DMS53 treated with DMSO at 0.1 percent for 48 hours (cell line): Measurements from ENCODE around the gene BANF2.
"Not testable (repeated sequence)": the region's sequence is repeated elsewhere in the genome, so short reads cannot be mapped to it uniquely, and the experiment has no call there.

Experiments
- DNase-seq: peaks from one replicate; lab custom pipeline; 2025; ENCODE audit not compliant: unreplicated experiment; lab: John Stamatoyannopoulos, UW

BANF2 gene

DNA sequence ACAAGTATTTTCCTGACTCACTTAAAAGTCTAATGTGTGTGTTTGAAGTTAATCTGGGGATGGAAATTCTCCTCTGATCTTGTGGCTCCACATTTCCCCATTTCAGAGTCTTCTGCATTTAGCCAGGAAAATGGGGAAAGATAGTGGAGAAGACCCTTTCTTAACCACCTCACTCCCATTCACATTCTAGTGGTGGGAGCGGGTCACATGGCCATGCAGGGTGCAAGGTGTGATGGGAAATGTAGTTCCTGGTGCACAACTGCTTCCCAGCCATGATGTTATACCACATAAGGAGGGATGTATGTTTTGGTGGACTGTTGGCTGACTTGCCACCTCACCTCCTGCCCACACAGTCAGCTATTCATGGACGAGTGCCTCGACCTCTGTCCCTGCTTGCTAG is 61.8 kb downstream of the BANF2 start:
- no peak for DNase-seq

DNA sequence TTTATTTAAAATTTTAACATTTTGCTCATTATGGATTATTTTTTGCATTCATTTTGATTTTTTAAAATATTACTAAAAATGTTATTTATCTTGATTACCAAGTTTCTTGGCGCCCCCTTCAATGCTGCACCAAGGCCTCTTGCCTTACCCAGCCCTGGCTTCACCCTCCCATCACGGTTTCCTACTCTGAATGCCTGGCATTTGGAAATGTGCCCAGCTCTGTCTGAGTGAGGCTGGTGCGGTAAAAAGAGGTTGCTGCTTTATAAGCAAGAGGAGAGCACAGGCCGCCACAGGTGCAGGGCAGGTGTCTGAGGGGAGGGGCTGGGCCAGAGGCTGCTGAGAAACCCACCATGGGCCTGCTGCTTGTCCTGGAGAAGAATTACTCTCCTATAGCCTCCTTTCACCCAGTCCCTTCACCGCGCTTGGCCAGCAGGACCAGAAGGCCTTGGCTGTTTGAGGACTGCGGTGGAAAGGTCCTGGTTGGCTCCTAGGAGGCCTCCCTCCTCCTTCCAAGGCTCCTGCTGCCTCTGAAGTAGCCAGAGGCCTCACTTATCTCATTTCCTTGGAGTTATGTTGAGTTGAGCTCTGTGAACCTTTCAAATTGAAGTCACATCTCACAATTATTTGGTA is 62.6 kb downstream of the BANF2 start:
- DNase-seq = no peak

DNA sequence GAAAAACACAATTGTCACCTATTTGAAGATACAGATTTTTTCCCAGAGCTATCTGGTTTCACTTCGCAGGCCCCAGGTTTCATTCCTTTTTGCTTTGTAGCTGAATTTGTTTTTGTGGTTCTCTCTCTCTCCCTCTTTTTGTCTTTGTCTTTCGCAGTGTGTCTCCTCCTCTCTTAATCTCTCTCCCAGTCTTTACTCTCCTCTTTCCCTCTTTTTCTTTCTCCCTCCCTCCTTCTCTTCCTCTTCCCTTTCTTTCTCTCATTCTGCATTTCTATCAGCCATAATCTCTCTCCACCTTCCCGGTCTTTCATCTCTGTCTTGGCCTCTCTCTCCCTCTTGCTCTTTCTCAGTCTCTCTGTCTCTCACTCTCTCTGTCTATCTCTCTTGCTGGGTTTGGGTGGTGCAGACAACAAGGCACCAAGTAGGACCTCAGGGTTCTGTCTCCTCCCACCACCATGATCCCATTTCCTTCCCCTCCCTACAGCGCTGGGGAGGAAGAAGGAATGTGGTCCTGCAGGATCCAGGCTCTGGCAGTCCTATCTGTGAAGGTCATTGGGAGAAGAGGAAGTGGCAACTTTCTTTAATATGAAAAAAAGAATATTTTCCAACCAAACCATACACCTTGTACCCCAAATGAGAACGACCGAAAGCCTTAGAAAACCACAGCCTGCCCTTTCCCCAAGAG is 63.2 kb downstream of the BANF2 start:
- no peak for DNase-seq

DNA sequence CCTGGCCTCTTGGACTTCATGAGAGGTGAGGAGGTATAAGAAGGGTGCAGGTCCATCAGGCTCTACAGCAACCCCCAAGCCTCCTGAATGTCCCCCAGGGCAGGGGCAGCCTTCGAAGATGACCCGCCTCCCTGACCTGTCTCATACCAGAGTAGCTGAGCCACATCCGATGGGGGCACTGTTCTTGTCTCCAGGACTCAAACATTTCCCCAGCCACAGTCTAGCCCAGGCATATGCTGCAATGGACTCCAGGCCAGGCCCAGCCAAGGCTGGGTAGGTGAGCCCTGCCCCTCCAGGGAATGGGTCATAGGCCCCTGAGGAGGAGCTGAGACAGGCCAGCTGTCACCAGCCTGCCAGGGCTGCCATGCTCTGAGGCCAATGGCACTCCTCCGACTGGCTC is 65.3 kb downstream of the BANF2 start:
- no peak for DNase-seq

GRCh38 chr20:17765584-17765983 is 65.8 kb downstream of the BANF2 start:
- no peak for DNase-seq

- no peak for DNase-seq
Observed at GRCh38 chr20:17766226-17766625, 66.5 kb downstream of the BANF2 start.

- no peak for DNase-seq
Observed at GRCh38 chr20:17767624-17768023, 67.9 kb downstream of the BANF2 start.

DNA sequence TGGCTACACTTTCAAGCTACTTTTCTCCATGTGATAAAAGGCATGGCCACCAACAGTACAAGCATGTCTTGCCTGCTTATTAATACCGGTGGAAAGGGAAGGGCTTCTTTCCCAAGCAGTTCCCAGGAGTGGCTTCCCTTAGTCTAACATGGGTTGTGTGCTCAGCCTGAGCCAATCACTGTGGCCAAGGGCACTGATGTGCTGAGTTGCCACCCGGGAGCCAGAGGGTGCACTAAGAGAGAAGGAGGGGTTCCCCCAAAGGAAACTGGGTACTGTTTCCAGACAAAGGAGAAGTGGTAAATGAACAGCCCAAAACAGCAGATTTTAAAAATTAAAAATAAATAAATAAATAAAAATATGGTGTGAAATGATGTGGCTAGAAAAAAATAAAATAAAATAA is 68.5 kb downstream of the BANF2 start:
- no peak for DNase-seq

DNA sequence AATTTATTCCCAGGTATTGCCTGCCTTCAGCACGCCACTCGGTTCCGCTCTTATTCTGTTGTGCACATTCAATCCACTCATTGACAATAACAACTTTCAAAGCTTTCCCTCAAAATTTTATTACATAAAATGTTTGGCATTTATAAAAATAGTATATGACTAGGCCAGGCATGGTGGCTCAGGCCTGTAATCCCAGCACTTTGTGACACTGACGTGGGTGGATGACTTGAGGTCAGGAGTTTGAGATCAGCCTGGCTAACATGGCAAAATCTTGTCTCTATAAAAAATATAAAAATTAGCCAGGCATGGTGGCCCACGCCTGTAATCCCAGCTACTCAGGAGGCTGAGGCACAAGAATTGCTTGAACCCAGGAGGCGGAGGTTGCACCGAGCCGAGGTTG is 70.0 kb downstream of the BANF2 start:
- not testable (repeated sequence) for DNase-seq

DNA sequence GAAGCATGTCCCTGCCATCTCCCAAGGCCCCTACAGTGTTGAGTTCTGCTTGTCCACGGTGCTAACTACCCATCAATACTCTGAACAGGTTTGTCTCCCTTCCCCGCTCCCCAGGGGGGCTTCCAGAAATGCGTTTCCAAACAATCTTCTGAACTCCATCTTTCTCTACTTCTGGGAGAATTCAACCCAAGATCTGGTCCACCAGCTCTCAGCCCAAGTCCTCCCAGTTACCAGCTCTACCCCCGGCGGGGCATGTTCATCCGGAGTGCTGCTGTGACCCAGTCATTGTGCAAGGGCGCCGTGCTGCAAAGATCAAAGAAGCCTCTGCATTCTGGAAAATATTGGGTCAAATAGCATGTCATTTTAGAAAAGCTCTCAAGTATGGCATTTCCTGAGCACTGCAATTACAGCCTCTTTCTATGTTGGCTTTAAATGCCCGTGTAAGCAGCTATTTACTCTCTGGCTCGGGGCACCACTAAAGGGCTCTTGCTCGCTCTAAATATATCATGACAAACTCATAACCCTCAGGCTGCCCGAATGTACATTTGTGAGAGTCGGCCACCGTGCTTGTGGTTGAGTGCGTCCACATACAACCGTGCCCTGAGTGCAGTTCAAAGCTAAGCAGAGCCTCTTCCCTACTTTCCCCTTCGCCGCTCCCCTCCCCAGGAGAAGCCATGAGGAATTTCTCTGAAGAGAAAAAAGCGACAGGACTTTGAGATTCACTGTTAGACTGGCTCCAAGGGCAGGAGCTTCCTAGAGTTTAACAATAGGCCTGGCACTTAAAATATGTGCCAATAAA is 71.6 kb downstream of the BANF2 start:
- DNase-seq = no peak

- DNase-seq = no peak
Observed at GRCh38 chr20:17772005-17772343, 72.2 kb downstream of the BANF2 start.

DNA sequence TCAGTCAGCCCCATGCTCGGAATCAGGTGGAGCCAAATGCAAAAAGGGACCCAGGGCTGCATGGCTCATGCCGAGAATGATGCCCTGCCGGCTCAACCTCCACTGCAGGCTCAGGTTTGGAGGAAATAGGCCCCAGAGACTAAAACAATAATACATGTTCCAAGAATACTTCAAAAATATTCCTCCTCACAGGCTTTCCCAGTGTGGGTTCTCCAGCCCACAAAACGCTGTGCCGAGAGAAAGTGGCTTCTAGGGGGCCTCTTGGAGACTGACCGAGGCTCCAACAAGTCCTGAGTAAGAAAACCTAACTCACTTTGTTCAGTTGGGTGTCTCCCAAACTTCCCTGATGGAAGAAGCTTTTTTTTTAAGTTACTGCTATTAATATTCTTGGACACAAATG is 73.9 kb downstream of the BANF2 start:
- DNase-seq = no peak

DNA sequence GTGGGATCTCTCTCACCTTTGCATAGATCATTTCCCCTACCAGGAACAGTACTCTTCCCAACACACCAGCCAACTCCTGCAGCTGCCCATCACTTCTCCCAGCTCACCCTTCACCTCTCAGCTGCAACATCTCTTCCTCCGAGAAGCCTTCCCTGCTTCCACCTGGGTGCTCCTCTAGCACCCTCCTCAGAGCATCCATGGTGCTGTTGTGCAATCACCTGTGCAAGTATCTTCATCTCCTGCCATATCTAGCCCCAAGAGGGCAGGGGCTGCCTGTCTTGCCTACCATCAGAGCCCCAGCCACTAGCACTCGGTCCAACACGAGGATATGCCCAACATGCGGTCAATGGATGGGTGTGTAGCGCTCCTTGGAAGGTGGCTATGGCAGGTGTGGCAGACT is 75.8 kb downstream of the BANF2 start:
- DNase-seq = no peak

GRCh38 chr20:17776551-17776950 is 76.8 kb downstream of the BANF2 start:
- DNase-seq = no peak

GRCh38 chr20:17779011-17779410 is 79.2 kb downstream of the BANF2 start:
- DNase-seq = not testable (repeated sequence)

DNA sequence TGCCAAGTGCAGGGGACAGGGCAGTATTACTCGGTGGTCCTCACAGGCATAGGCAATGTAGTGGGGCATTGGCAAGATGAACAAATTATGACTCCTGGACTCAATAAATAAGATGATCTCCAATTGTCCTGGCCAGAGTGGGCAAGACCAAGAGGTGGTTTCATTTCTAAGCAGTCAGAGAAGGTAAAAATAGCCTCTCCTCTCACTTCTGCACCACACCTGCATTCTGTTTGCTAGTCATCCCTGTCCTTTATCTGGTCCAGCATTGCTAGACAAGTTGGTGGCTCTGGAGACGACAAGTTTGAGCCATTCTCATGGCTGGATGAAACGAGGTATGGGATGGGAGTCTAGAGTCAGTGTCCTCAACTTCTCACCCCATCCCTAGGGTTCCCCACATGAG is 83.0 kb downstream of the BANF2 start:
- no peak for DNase-seq

GRCh38 chr20:17783671-17784070 is 83.9 kb downstream of the BANF2 start:
- DNase-seq = no peak

- DNase-seq = no peak
Observed at GRCh38 chr20:17785007-17785406, 85.2 kb downstream of the BANF2 start.
